IMR-90 (cell line): ENCODE results near the gene NRCAM. TPM values are rescaled to one million over a fixed set of nuclear protein-coding genes. Genes with fewer than 3 reads are reported as not detected.

Experiments
- ATAC-seq: fragments of 200-7000 bp; cut with Tn5 transposase; 2 replicates; pipeline ENCODE4 v1.9.1; 2020; ENCODE audit warnings: low read depth, mild to moderate bottlenecking, moderate library complexity
- BruUV-seq: library from RNA; stranded (reverse); fragments of 400-500 nt; replicated peaks from 2 replicates; lab custom pipeline; 2021; lab: Mats Ljungman, UMichigan
- CTCF ChIA-PET: fragments of 300-600 bp; formaldehyde crosslinking; extraction: SDS; loops from one replicate; lab custom pipeline; 2021; ENCODE audit warnings: antibody characterized with exemption; lab: Yijun Ruan, JAX
- POLR2A ChIA-PET: fragments of 300-600 bp; sonication (Branson Sonifier 250); formaldehyde crosslinking; loops from one replicate; lab custom pipeline; 2022; ENCODE audit warnings: antibody characterized with exemption; ENCODE audit not compliant: unreplicated experiment; lab: Charles Lee
- DNase-seq: peaks from one replicate; pipeline ENCODE4 v3.0.0; 2013
- H2AFZ ChIP-seq: replicated peaks from 2 replicates; pipeline ENCODE3; 2013; ENCODE audit warnings: low read length, mild to moderate bottlenecking; ENCODE audit not compliant: poor library complexity
- H2AK5ac ChIP-seq: 2 replicates; pipeline ENCODE4 v1.6.1; 2013; ENCODE audit warnings: low read depth, low read length, inconsistent platforms
- H2AK9ac ChIP-seq: replicated peaks from 2 replicates; pipeline ENCODE3; 2013; ENCODE audit warnings: mild to moderate bottlenecking, low read depth, low read length, moderate library complexity; ENCODE audit not compliant: poor library complexity
- H2BK120ac ChIP-seq: 2 replicates; pipeline ENCODE4 v1.6.1; 2013; ENCODE audit warnings: low read depth, low read length, inconsistent platforms
- H2BK15ac ChIP-seq: 3 replicates; pipeline ENCODE4 v1.6.1; 2013; ENCODE audit warnings: low read depth, low read length, inconsistent platforms
- H2BK20ac ChIP-seq: 2 replicates; pipeline ENCODE4 v1.6.1; 2013; ENCODE audit warnings: low read depth, mild to moderate bottlenecking, inconsistent platforms, low read length, moderate library complexity
- H2BK5ac ChIP-seq: 2 replicates; pipeline ENCODE4 v1.6.1; 2013; ENCODE audit warnings: mild to moderate bottlenecking, low read depth, low read length, inconsistent platforms; ENCODE audit not compliant: poor library complexity, severe bottlenecking
- H3K14ac ChIP-seq: replicated peaks from 2 replicates; pipeline ENCODE4 v1.6.1; 2013; ENCODE audit warnings: low read depth, low read length, inconsistent platforms
- H3K18ac ChIP-seq: 2 replicates; pipeline ENCODE4 v1.6.1; 2013; ENCODE audit warnings: low read depth, low read length, control low read depth
- H3K23ac ChIP-seq: 2 replicates; pipeline ENCODE4 v1.6.1; 2013; ENCODE audit warnings: low read depth, low read length, inconsistent platforms
- H3K27ac ChIP-seq: 2 replicates; pipeline ENCODE4 v1.5.1; 2013; ENCODE audit warnings: mild to moderate bottlenecking, control low read depth, low read length; ENCODE audit not compliant: insufficient read depth
- H3K27me3 ChIP-seq: 2 replicates; pipeline ENCODE4 v1.6.1; 2013; ENCODE audit warnings: low read length; ENCODE audit not compliant: control insufficient read depth, insufficient read depth
- H3K36me3 ChIP-seq: 2 replicates; pipeline ENCODE4 v1.6.1; 2013; ENCODE audit warnings: low read length, mixed read lengths; ENCODE audit not compliant: control insufficient read depth, insufficient read depth
- H3K4ac ChIP-seq: 2 replicates; pipeline ENCODE4 v1.6.1; 2013; ENCODE audit warnings: low read depth, low read length, inconsistent platforms
- H3K4me1 ChIP-seq: 2 replicates; pipeline ENCODE4 v1.6.1; 2013; ENCODE audit warnings: low read length, mixed read lengths; ENCODE audit not compliant: control insufficient read depth, insufficient read depth
- H3K4me2 ChIP-seq: 2 replicates; pipeline ENCODE4 v1.6.1; 2013; ENCODE audit warnings: low read depth, mild to moderate bottlenecking, control low read depth, low read length, moderate library complexity
- H3K4me3 ChIP-seq: 2 replicates; pipeline ENCODE4 v1.5.1; 2013; ENCODE audit warnings: low read depth, mild to moderate bottlenecking, control low read depth, low read length, moderate library complexity; ENCODE audit not compliant: insufficient read depth
- H3K56ac ChIP-seq: 2 replicates; pipeline ENCODE4 v1.6.1; 2013; ENCODE audit warnings: low read length, inconsistent platforms; ENCODE audit not compliant: insufficient read depth; ENCODE audit errors: extremely low read depth
- H3K79me1 ChIP-seq, 2 experiments: 2 replicates each; pipeline ENCODE4 v1.6.1; 2013; ENCODE audit warnings: low read length in 2 of 2, inconsistent platforms in 1 of 2, low read depth in 1 of 2
- H3K9ac ChIP-seq: 2 replicates; pipeline ENCODE4 v1.6.1; 2013; ENCODE audit warnings: low read depth, low read length, control low read depth
- H3K9me1 ChIP-seq: 2 replicates; pipeline ENCODE4 v1.6.1; 2013; ENCODE audit warnings: low read length, inconsistent platforms; ENCODE audit not compliant: insufficient read depth
- H3K9me3 ChIP-seq: 2 replicates; pipeline ENCODE4 v1.6.1; 2013; ENCODE audit warnings: low read length; ENCODE audit not compliant: control insufficient read depth, insufficient read depth
- H4K20me1 ChIP-seq: 2 replicates; pipeline ENCODE4 v1.6.1; 2013; ENCODE audit warnings: low read length, inconsistent platforms; ENCODE audit not compliant: insufficient read depth
- H4K5ac ChIP-seq: 2 replicates; pipeline ENCODE4 v1.6.1; 2013; ENCODE audit warnings: mild to moderate bottlenecking, low read depth, low read length, control low read depth
- H4K8ac ChIP-seq, 2 experiments: 2 replicates each; pipeline ENCODE4 v1.6.1; 2013; ENCODE audit warnings: low read depth in 2 of 2, low read length in 2 of 2, control low read depth in 1 of 2, inconsistent platforms in 1 of 2
- H4K91ac ChIP-seq: 2 replicates; pipeline ENCODE4 v1.6.1; 2013; ENCODE audit warnings: low read depth, low read length, inconsistent platforms; ENCODE audit not compliant: insufficient read depth
- CEBPB ChIP-seq: IDR thresholded peaks from 2 replicates; pipeline ENCODE4 v1.6.1; 2012; ENCODE audit warnings: low read depth, low read length, improper control_type of control experiment
- CHD1 ChIP-seq: IDR thresholded peaks from 2 replicates; pipeline ENCODE4 v1.6.1; 2012; ENCODE audit warnings: low read depth, low read length, improper control_type of control experiment
- FOS ChIP-seq: fragments of 150-350 bp; IDR thresholded peaks from 2 replicates; pipeline ENCODE4 v1.6.1; 2016; ENCODE audit warnings: low read depth, low read length
- MAFK ChIP-seq: IDR thresholded peaks from 2 replicates; pipeline ENCODE4 v1.6.1; 2012; ENCODE audit warnings: low read depth, low read length, improper control_type of control experiment
- POLR2A ChIP-seq: IDR thresholded peaks from 2 replicates; pipeline ENCODE4 v1.6.1; 2012; ENCODE audit warnings: mild to moderate bottlenecking, low read depth, low read length
- RAD21 ChIP-seq: IDR thresholded peaks from 2 replicates; pipeline ENCODE4 v1.6.1; 2012; ENCODE audit warnings: low read length, improper control_type of control experiment
- SMC3 ChIP-seq: fragments of 150-350 bp; IDR thresholded peaks from 2 replicates; pipeline ENCODE4 v1.6.1; 2016; ENCODE audit warnings: low read depth, mild to moderate bottlenecking, antibody characterized with exemption, low read length, moderate library complexity
- USF2 ChIP-seq: fragments of 150-350 bp; IDR thresholded peaks from 2 replicates; pipeline ENCODE4 v1.6.1; 2017; ENCODE audit warnings: mild to moderate bottlenecking, antibody characterized with exemption, low read length, low read depth
- WGBS, 2 experiments: methylation state at CpG; one replicate each; pipeline versions ENCODE4 v1.1.5 to v1.1.7; 2013; ENCODE audit warnings: missing lambda C conversion rate in 2 of 2; ENCODE audit not compliant: insufficient read length in 1 of 2; ENCODE audit errors: extremely low coverage in 2 of 2; 5-methylcytosine and 5-hydroxymethylcytosine counted together
- dilution Hi-C: fragments of 300-500 bp; cut with HindIII; formaldehyde crosslinking; loops from one replicate; pipeline ENCODE4 v1.14.3; 2018; ENCODE audit warnings: low sequenced_read_pairs; ENCODE audit not compliant: unreplicated experiment
- in situ Hi-C: fragments of 300-500 bp; cut with MboI; formaldehyde crosslinking; loops from 3 replicates; pipeline ENCODE4 v1.14.3; 2019; ENCODE audit warnings: low sequenced_read_pairs, inconsistent platforms, mixed read lengths
- intact Hi-C: fragments of 100-400 bp; cut with micrococcal nuclease; formaldehyde crosslinking; loops from 2 replicates; pipeline ENCODE4 v1.10.0; 2022
- polyA plus RNA-seq, 3 experiments: library from polyadenylated mRNA; depleted of rRNA; stranded (reverse); fragments of >200 nt; gene quantifications; 2 replicates each; pipeline ENCODE4 v1.2.3, GENCODE V29; 2012; ENCODE audit warnings: low replicate concordance in 1 of 3
- total RNA-seq: library from RNA; depleted of rRNA; stranded (reverse); fragments of >200 nt; gene quantifications from 2 replicates; pipeline ENCODE4 v1.2.3, GENCODE V29; 2012
- TF ChIP-seq, protein P1 (sequence below): fragments of 150-350 bp; IDR thresholded peaks from 2 replicates; pipeline ENCODE4 v1.6.1; 2016; ENCODE audit warnings: low read depth, mild to moderate bottlenecking, low read length, moderate library complexity, borderline replicate concordance

Gene NRCAM
- total and polyA plus RNA-seq, 2 of the 4 experiments (the other 2 are of a cell fraction), result 0.46 to 1.1 TPM

DNA sequence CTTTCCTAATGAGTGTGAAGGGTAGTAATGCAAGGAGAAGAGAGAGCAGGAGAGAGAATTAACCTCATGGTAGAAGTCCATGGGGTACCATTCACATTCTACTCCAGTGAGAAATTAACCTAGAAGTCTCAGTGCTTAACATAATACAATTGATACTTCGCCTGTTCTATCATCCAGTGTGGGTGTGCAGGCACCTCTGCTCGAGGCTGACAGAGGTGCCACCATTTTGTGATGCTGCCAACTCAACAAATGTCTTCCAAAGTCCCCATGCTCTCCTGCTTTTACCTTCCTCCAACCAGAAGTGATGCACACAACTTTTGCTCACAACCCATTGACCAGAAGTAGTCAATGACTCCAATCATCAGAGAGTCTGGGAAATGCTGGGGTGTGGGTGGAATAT is 207.8 kb downstream of the NRCAM start:
- POLR2A ChIA-PET, result no interaction called here
- no peak overlapping the region for H2AFZ ChIP-seq
- no peak overlapping the region for H2BK20ac ChIP-seq
- H3K79me1 ChIP-seq, result no peaks in the 10 kb centered on the region
- no peak overlapping the region for H4K8ac ChIP-seq
- dilution Hi-C loops (no loop called here), in situ Hi-C loops (no loop called here), intact Hi-C loops (no loop called here)
- no peak overlapping the region for H2BK120ac ChIP-seq
- no peak overlapping the region for H3K23ac ChIP-seq
- CTCF ChIA-PET, result no interaction called here
- no peak for ATAC-seq
- H4K5ac ChIP-seq, result no peak overlapping the region
- H3K14ac ChIP-seq, result no peak overlapping the region
- no peak for DNase-seq
- H3K4me1 ChIP-seq, result peaks cover 10% of the 10 kb centered on the region
- no peak overlapping the region for H3K56ac ChIP-seq
- no peak overlapping the region for H3K27ac ChIP-seq
- no peak overlapping the region for H2AK5ac ChIP-seq
- no peaks in the 10 kb centered on the region for H4K20me1 ChIP-seq
- 80% methylated on average over 1 of the region's 2 CpGs; no CpG with 5 or more reads in 1 of the 2 experiments for WGBS, 2 experiments
- no peak overlapping the region for H3K4me2 ChIP-seq
- no peak overlapping the region for H3K4ac ChIP-seq
- no peaks in the 10 kb centered on the region for H3K27me3 ChIP-seq
- no peak overlapping the region for H2AK9ac ChIP-seq
- 0 out of 2 replicates have a peak, but pooled peaks cover 3% of the 10 kb centered on the region for H3K9me1 ChIP-seq
- H3K9ac ChIP-seq, result no peak overlapping the region
- H2BK15ac ChIP-seq, result no peak overlapping the region
- H3K9me3 ChIP-seq, result no peaks in the 10 kb centered on the region
- no peak overlapping the region for H3K4me3 ChIP-seq
- TF ChIP-seq, protein P1, sequence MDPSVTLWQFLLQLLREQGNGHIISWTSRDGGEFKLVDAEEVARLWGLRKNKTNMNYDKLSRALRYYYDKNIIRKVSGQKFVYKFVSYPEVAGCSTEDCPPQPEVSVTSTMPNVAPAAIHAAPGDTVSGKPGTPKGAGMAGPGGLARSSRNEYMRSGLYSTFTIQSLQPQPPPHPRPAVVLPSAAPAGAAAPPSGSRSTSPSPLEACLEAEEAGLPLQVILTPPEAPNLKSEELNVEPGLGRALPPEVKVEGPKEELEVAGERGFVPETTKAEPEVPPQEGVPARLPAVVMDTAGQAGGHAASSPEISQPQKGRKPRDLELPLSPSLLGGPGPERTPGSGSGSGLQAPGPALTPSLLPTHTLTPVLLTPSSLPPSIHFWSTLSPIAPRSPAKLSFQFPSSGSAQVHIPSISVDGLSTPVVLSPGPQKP, result no peak
- no peak for TF ChIP-seq SMC3
- TF ChIP-seq USF2, result no peak
- TF ChIP-seq CHD1, result no peak
- no peak for TF ChIP-seq RAD21
- no peak for TF ChIP-seq FOS
- no peak for TF ChIP-seq CEBPB
- TF ChIP-seq POLR2A, result no peak
- no peak for TF ChIP-seq MAFK
- H4K91ac ChIP-seq, result no peak overlapping the region
- no TSS peak for BruUV-seq
- no peak overlapping the region for H2BK5ac ChIP-seq
- no peak overlapping the region for H3K18ac ChIP-seq
- H3K36me3 ChIP-seq, result no peaks in the 10 kb centered on the region
